GM12878 (cell line): ENCODE measurements around the gene POLE3. TPM values are rescaled to one million over a fixed set of nuclear protein-coding genes. Genes with fewer than 3 reads are reported as not detected.

ENCODE experiments used
- ATAC-seq: fragments of 200-7000 bp; cut with Tn5 transposase; 3 replicates; pipeline ENCODE4 v1.9.1; 2020; ENCODE audit warnings: mild to moderate bottlenecking, moderate library complexity
- BruUV-seq: library from RNA; stranded (reverse); fragments of 400-500 nt; replicated peaks from 2 replicates; lab custom pipeline; 2021; lab: Mats Ljungman, UMichigan
- CTCF ChIA-PET: fragments of 300-600 bp; sonication (Branson Sonifier 250); formaldehyde crosslinking; extraction: SDS; loops from one replicate; lab custom pipeline; 2021; ENCODE audit warnings: inconsistent platforms; lab: Yijun Ruan, JAX
- POLR2A ChIA-PET: fragments of 350-600 bp; formaldehyde crosslinking; extraction: SDS; loops from one replicate; lab custom pipeline; 2021; ENCODE audit warnings: inconsistent platforms; lab: Charles Lee
- RAD21 ChIA-PET: fragments of 300-600 bp; sonication (Branson Sonifier 250); formaldehyde crosslinking; loops from one replicate; lab custom pipeline; 2023; ENCODE audit warnings: antibody characterized with exemption; ENCODE audit not compliant: unreplicated experiment; lab: Charles Lee
- SMC1A ChIA-PET: fragments of 300-600 bp; sonication (Branson Sonifier 250); formaldehyde crosslinking; loops from one replicate; lab custom pipeline; 2023; ENCODE audit not compliant: unreplicated experiment, uncharacterized antibody; lab: Charles Lee
- DNase-seq: peaks from one replicate; pipeline ENCODE4 v3.0.0-alpha.2; 2011; ENCODE audit warnings: low read depth, low spot score
- FAIRE-seq: peaks from 3 replicates; lab custom pipeline; 2011; peaks lifted over from hg19 to GRCh38; lab: Jason Lieb, UNC
- H2AFZ ChIP-seq: 2 replicates; pipeline ENCODE4 v1.6.0; 2011; ENCODE audit warnings: low read depth, low read length, control low read depth; ENCODE audit not compliant: control insufficient read depth
- H3K27ac ChIP-seq: 2 replicates; pipeline ENCODE4 v1.5.1; 2011; ENCODE audit warnings: control low read depth; ENCODE audit not compliant: control insufficient read depth, insufficient read depth
- H3K27me3 ChIP-seq, 2 experiments: replicated peaks in 1 of 2; 2 replicates each; pipeline versions ENCODE4 v1.6.0 to v1.6.1; 2011; ENCODE audit warnings: low read length in 1 of 2; ENCODE audit not compliant: control insufficient read depth in 2 of 2, insufficient read depth in 2 of 2
- H3K36me3 ChIP-seq, 2 experiments: 2 replicates each; pipeline ENCODE4 v1.5.1; 2011; ENCODE audit warnings: low read length in 1 of 2; ENCODE audit not compliant: control insufficient read depth in 2 of 2, insufficient read depth in 2 of 2
- H3K4me1 ChIP-seq: 2 replicates; pipeline ENCODE4 v1.6.1; 2011; ENCODE audit warnings: mild to moderate bottlenecking, low read length, moderate library complexity, mixed read lengths; ENCODE audit not compliant: control insufficient read depth, insufficient read depth
- H3K4me2 ChIP-seq: 2 replicates; pipeline ENCODE4 v1.6.0; 2011; ENCODE audit warnings: control low read depth; ENCODE audit not compliant: control insufficient read depth, insufficient read depth
- H3K4me3 ChIP-seq: fragments of 200-600 bp; sonication (generic); 2 replicates; pipeline ENCODE4 v1.5.1; 2016
- H3K79me2 ChIP-seq: 2 replicates; pipeline ENCODE4 v1.6.0; 2011; ENCODE audit warnings: low read length; ENCODE audit not compliant: control insufficient read depth, insufficient read depth
- H3K9ac ChIP-seq: 2 replicates; pipeline ENCODE4 v1.8.0; 2011; ENCODE audit warnings: low read length, control low read depth, mixed read lengths; ENCODE audit not compliant: control insufficient read depth, insufficient read depth
- H3K9me3 ChIP-seq: replicated peaks from 3 replicates; pipeline ENCODE4 v1.5.1; 2011; ENCODE audit warnings: mild to moderate bottlenecking, low read length; ENCODE audit not compliant: control insufficient read depth, insufficient read depth
- H4K20me1 ChIP-seq: 2 replicates; pipeline ENCODE4 v1.6.0; 2011; ENCODE audit not compliant: control insufficient read depth, insufficient read depth
- ATF7 ChIP-seq: fragments of 450-650 bp; IDR thresholded peaks from 2 replicates; pipeline ENCODE4 v1.6.1; 2016; ENCODE audit warnings: low read depth, mild to moderate bottlenecking
- EZH2 ChIP-seq: IDR thresholded peaks from 2 replicates; pipeline ENCODE4 v1.6.1; 2012; ENCODE audit warnings: low read depth, mild to moderate bottlenecking, control low read depth, inconsistent platforms, low read length, borderline replicate concordance; ENCODE audit not compliant: control insufficient read depth
- MTA2 ChIP-seq: fragments of 450-650 bp; IDR thresholded peaks from 2 replicates; pipeline ENCODE4 v1.6.1; 2016; ENCODE audit warnings: low read depth, mild to moderate bottlenecking, moderate library complexity
- POLR2A ChIP-seq: IDR thresholded peaks from 2 replicates; pipeline ENCODE4 v1.6.1; 2011; ENCODE audit warnings: low read depth, mild to moderate bottlenecking, low read length
- RCOR1 ChIP-seq: conservative IDR thresholded peaks from 2 replicates; pipeline ENCODE4 v1.6.1; 2012; ENCODE audit warnings: low read depth, low read length, improper control_type of control experiment
- SUPT20H ChIP-seq: IDR thresholded peaks from 2 replicates; pipeline ENCODE4 v1.6.1; 2011; ENCODE audit warnings: low read depth, mild to moderate bottlenecking, low read length, moderate library complexity, borderline replicate concordance; ENCODE audit not compliant: control insufficient read depth
- TARDBP ChIP-seq: IDR thresholded peaks from 2 replicates; pipeline ENCODE4 v1.6.1; 2016; ENCODE audit warnings: borderline replicate concordance
- TCF7 ChIP-seq: IDR thresholded peaks from 2 replicates; pipeline ENCODE4 v1.6.1; 2014; ENCODE audit warnings: antibody characterized with exemption, borderline replicate concordance
- USF2 ChIP-seq: IDR thresholded peaks from 2 replicates; pipeline ENCODE4 v1.6.1; 2011; ENCODE audit warnings: low read depth, low read length, improper control_type of control experiment, borderline replicate concordance
- ZNF592 ChIP-seq: fragments of 450-650 bp; IDR thresholded peaks from 2 replicates; pipeline ENCODE4 v1.6.1; 2017; ENCODE audit warnings: mild to moderate bottlenecking, moderate library complexity
- WGBS: methylation state at CpG from one replicate; pipeline ENCODE4 v1.1.6; 2016; ENCODE audit warnings: low lambda C conversion rate; ENCODE audit not compliant: insufficient replicate concordance, insufficient coverage; ENCODE audit errors: missing lambda C conversion rate; 5-methylcytosine and 5-hydroxymethylcytosine counted together
- in situ Hi-C: fragments of 300-500 bp; cut with MboI; formaldehyde crosslinking; loops from 9 replicates; pipeline ENCODE4 v1.14.3; 2018; ENCODE audit warnings: mixed read lengths
- intact Hi-C: fragments of 100-400 bp; cut with micrococcal nuclease; formaldehyde crosslinking; loops from one replicate; pipeline ENCODE4 v1.14.2; 2022; ENCODE audit not compliant: unreplicated experiment
- polyA plus RNA-seq, 11 experiments: library from polyadenylated mRNA; depleted of rRNA in 4 of 11; unstranded in 6 of 11; stranded (reverse) in 5 of 11; fragments of >200 nt; fragmentation: Nextera tagmentation in 4 of 11; fragmentation: Illumina TruSeq in 1 of 11; extraction: Ambion mirVana in 4 of 11; extraction: Trizol in 1 of 11; gene quantifications; 1 replicate in 1 of 11; 2 replicates in 10 of 11; pipeline versions ENCODE4 v1.2.1 to v1.2.3, GENCODE V29; 2011 to 2016; ENCODE audit warnings: inconsistent platforms in 2 of 11, missing spikeins in 2 of 11, low read depth in 1 of 11
- total RNA-seq, 4 experiments: library from RNA; depleted of rRNA in 3 of 4; stranded (reverse); fragments of >200 nt in 3 of 4; fragmentation: Illumina TruSeq in 1 of 4; extraction: Trizol in 1 of 4; gene quantifications; 2 replicates each; pipeline versions ENCODE4 v1.2.1 to v1.2.3, GENCODE V29; 2013 to 2021
- TF ChIP-seq, protein P1 (sequence below): IDR thresholded peaks from 2 replicates; pipeline ENCODE4 v1.6.1; 2012; ENCODE audit warnings: improper control_type of control experiment, low read depth, low read length; ENCODE audit not compliant: insufficient replicate concordance

The POLE3 gene
- total and polyA plus RNA-seq, 10 of the 15 experiments (the other 5 are each of a cell fraction or from before 2014, with no cell fraction given), result 40.8 to 116 (median 80.2) TPM

- POLR2A ChIA-PET, result interaction anchor here (0.6 kb wide), 1 partner anchor 13 kb away, joined by 3 read pairs; no protein-coding TSS in a partner anchor
- ATAC-seq (peak; percentile 26; the same call in 2 of the 3 replicates), FAIRE-seq (no peak), DNase-seq (no peak)
- no peak overlapping the region for H3K4me2 ChIP-seq
- no peaks in the 10 kb centered on the region for H3K79me2 ChIP-seq
- intact Hi-C loops, result no loop called here
- H3K27ac ChIP-seq, result no peak overlapping the region
- RAD21 ChIA-PET, result no interaction called here
- no peak overlapping the region for H2AFZ ChIP-seq
- CTCF ChIA-PET, result interaction anchor here (0.7 to 1.1 kb wide), 3 partner anchors 46 to 293 kb away, joined by 3 to 4 read pairs (median 3); no protein-coding TSS in a partner anchor
- H3K27me3 ChIP-seq, result no peaks in the 10 kb centered on the region
- no peaks in the 10 kb centered on the region for H4K20me1 ChIP-seq
- SMC1A ChIA-PET, result interaction anchor here (0.6 to 1.7 kb wide), 5 partner anchors 10 to 1032 kb away, joined by 3 to 5 read pairs (median 3); no protein-coding TSS in a partner anchor
- no TSS peak for BruUV-seq
- no peak overlapping the region for H3K9ac ChIP-seq
- no peaks in the 10 kb centered on the region for H3K4me1 ChIP-seq
- in situ Hi-C loops, result no loop called here
- no peak overlapping the region for H3K4me3 ChIP-seq
- TF ChIP-seq USF2, result no peak
- no peak for TF ChIP-seq EZH2
- no peak for TF ChIP-seq POLR2A
- no peak for TF ChIP-seq ZNF592
- TF ChIP-seq, protein P1, sequence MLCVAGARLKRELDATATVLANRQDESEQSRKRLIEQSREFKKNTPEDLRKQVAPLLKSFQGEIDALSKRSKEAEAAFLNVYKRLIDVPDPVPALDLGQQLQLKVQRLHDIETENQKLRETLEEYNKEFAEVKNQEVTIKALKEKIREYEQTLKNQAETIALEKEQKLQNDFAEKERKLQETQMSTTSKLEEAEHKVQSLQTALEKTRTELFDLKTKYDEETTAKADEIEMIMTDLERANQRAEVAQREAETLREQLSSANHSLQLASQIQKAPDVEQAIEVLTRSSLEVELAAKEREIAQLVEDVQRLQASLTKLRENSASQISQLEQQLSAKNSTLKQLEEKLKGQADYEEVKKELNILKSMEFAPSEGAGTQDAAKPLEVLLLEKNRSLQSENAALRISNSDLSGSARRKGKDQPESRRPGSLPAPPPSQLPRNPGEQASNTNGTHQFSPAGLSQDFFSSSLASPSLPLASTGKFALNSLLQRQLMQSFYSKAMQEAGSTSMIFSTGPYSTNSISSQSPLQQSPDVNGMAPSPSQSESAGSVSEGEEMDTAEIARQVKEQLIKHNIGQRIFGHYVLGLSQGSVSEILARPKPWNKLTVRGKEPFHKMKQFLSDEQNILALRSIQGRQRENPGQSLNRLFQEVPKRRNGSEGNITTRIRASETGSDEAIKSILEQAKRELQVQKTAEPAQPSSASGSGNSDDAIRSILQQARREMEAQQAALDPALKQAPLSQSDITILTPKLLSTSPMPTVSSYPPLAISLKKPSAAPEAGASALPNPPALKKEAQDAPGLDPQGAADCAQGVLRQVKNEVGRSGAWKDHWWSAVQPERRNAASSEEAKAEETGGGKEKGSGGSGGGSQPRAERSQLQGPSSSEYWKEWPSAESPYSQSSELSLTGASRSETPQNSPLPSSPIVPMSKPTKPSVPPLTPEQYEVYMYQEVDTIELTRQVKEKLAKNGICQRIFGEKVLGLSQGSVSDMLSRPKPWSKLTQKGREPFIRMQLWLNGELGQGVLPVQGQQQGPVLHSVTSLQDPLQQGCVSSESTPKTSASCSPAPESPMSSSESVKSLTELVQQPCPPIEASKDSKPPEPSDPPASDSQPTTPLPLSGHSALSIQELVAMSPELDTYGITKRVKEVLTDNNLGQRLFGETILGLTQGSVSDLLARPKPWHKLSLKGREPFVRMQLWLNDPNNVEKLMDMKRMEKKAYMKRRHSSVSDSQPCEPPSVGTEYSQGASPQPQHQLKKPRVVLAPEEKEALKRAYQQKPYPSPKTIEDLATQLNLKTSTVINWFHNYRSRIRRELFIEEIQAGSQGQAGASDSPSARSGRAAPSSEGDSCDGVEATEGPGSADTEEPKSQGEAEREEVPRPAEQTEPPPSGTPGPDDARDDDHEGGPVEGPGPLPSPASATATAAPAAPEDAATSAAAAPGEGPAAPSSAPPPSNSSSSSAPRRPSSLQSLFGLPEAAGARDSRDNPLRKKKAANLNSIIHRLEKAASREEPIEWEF, result no peak
- TF ChIP-seq RCOR1, result no peak
- no peak for TF ChIP-seq MTA2
- no peak for TF ChIP-seq TCF7
- no peak for TF ChIP-seq SUPT20H
- TF ChIP-seq ATF7, result no peak
- no peak for TF ChIP-seq TARDBP
- H3K9me3 ChIP-seq, result no peaks in the 10 kb centered on the region
- 40% methylated on average over 7 of the region's 7 CpGs for WGBS
- H3K36me3 ChIP-seq, result no peaks in the 10 kb centered on the region
These were observed 49.0 kb downstream of the POLE3 start for GRCh38 chr9:113361304-113362018.
